Measurements from ENCODE around the gene DPP4. TPM values are rescaled to one million over a fixed set of nuclear protein-coding genes. Genes with fewer than 3 reads are reported as not detected.

The DPP4 gene
- total and polyA plus RNA-seq, 2 donors from 2014 or later = 29.4 to 74.8 TPM

DNA sequence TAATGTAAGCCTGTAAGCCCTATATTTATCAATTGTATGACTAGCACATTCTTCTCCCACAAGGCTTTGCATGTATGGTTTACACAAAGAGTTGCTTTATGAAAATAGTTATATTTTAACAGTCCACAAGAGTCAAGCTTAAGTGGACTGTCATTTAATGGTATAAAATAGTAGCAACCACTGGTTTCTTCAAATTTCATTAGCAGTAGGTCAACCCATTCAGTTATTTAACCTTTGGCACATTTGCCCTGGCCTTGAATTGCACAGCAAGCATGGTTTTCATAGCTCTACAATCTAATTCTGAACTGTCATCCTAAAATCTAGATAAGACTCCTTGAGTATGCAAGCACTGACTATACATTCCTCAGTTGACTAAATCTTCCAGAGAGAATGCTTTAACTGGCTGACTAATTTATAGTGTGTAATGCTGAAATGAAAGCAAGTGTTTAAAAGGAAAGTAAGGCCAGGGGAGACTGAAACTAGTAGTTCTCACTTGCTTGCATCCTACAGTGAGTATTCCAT, 1.8 kb downstream of the DPP4 start:
- peaks cover 6 to 22% (median 7%) of the 10 kb centered on the region in 3 donors for H3K4me1 ChIP-seq (ENCODE audit: control insufficient read depth in 2 of 3, insufficient read depth in 2 of 3, low read depth in 1 of 3, low read length in 3 of 3)
- no peak overlapping the region for H3K27ac ChIP-seq (ENCODE audit: low read depth in 2 of 2, low read length in 2 of 2)
- peak in 2 of 5 donors; percentile 61 to 63 for DNase-seq
- no peak for FAIRE-seq
- no peaks in the 10 kb centered on the region for H3K36me3 ChIP-seq (ENCODE audit: control insufficient read depth in 2 of 3, insufficient read depth in 3 of 3, low read length in 3 of 3)
- H3K9ac ChIP-seq (ENCODE audit: low read length in 3 of 3) = peak overlapping the region in 2 of 3 donors; percentile 9 to 38
- H3K9me3 ChIP-seq (ENCODE audit: control insufficient read depth in 2 of 3, insufficient read depth in 1 of 3, low read length in 3 of 3) = no peaks in the 10 kb centered on the region
- intact Hi-C loops (cut with DNase I) = no loop called here
- TF ChIP-seq, protein P1, sequence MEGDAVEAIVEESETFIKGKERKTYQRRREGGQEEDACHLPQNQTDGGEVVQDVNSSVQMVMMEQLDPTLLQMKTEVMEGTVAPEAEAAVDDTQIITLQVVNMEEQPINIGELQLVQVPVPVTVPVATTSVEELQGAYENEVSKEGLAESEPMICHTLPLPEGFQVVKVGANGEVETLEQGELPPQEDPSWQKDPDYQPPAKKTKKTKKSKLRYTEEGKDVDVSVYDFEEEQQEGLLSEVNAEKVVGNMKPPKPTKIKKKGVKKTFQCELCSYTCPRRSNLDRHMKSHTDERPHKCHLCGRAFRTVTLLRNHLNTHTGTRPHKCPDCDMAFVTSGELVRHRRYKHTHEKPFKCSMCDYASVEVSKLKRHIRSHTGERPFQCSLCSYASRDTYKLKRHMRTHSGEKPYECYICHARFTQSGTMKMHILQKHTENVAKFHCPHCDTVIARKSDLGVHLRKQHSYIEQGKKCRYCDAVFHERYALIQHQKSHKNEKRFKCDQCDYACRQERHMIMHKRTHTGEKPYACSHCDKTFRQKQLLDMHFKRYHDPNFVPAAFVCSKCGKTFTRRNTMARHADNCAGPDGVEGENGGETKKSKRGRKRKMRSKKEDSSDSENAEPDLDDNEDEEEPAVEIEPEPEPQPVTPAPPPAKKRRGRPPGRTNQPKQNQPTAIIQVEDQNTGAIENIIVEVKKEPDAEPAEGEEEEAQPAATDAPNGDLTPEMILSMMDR (IDR thresholded peaks at IDR 0.05; ENCODE audit: borderline replicate concordance, extremely low read depth, insufficient read depth) = no peak
- H3K4me3 ChIP-seq (ENCODE audit: low read length in 3 of 3) = peak overlapping the region; percentile 36 to 84 (median 45)
- H3K27me3 ChIP-seq (ENCODE audit: control insufficient read depth, insufficient read depth, low read length) = no peaks in the 10 kb centered on the region

DNA sequence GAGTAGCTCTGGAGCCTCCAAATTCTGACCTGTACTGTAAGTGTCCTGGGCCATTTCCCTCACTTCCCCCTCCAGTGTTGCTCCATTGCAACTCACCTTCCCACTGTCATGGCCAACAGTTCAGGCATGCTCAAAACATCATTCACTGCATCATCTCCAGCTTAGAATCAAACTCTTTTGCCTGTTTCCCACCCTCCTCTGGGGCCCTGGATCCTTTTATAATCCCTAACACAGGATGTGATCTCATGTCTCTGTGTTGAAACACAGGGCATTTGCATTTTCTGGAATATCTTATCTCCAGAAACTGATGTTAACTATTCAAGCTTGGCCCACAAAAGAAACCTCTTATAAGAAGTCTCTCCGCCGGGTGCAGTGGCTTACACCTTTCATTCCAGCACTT, 3.0 kb downstream of the DPP4 start:
- FAIRE-seq (no peak), DNase-seq (no peak)
- H3K4me3 ChIP-seq (ENCODE audit: low read length in 3 of 3) = peak overlapping the region in 1 of 3 donors; percentile 84
- intact Hi-C loops (cut with DNase I) = no loop called here
- H3K27ac ChIP-seq (ENCODE audit: low read depth in 2 of 2, low read length in 2 of 2) = no peak overlapping the region
- TF ChIP-seq, protein P1 (IDR thresholded peaks at IDR 0.05; ENCODE audit: borderline replicate concordance, extremely low read depth, insufficient read depth) = no peak
- H3K36me3 ChIP-seq (ENCODE audit: control insufficient read depth in 2 of 3, insufficient read depth in 3 of 3, low read length in 3 of 3) = no peaks in the 10 kb centered on the region
- H3K4me1 ChIP-seq (ENCODE audit: control insufficient read depth in 2 of 3, insufficient read depth in 2 of 3, low read depth in 1 of 3, low read length in 3 of 3) = peaks cover 7 to 22% (median 9%) of the 10 kb centered on the region in 3 donors
- no peaks in the 10 kb centered on the region for H3K9me3 ChIP-seq (ENCODE audit: control insufficient read depth in 2 of 3, insufficient read depth in 1 of 3, low read length in 3 of 3)
- no peaks in the 10 kb centered on the region for H3K27me3 ChIP-seq (ENCODE audit: control insufficient read depth, insufficient read depth, low read length)
- no peak overlapping the region for H3K9ac ChIP-seq (ENCODE audit: low read length in 3 of 3)

DNA sequence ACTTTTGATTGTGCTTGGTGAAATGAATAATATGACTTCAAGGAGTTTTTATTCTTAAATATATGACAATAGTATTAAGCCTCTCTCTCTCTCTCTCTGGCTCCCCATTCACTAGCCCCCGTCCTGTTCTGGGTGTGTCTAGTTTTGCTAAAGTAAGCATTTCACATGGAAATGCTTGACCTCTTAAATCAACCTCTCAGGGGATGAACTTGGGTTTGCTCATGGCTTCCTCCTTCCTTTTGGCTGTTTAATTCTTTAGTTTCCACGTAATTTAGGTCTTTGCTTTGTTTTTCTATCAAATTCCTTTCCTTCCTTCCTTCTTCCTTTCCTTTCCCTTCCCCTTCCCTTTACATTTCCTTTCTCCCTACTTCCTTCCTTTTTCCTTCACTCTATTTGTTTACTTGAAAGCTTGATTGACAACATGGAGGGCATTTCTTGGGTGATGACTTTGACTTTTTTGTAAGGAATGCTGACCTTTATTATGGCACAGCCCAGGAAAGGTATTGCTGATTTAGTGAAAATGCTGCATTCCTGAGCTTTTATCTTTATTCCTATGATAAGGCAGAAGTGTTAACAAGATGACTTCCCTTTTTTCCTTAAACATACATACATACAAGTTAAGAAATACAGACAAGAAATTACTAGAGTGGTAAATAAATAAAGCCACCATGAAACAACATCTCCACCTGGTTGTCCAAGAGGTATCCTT, 3.6 kb downstream of the DPP4 start:
- Histone ChIP-seq H3K27me3 (ENCODE audit: control insufficient read depth, insufficient read depth, low read length) (no peaks in the 10 kb centered on the region), H3K9me3 (ENCODE audit: control insufficient read depth in 2 of 3, insufficient read depth in 1 of 3, low read length in 3 of 3) (no peaks in the 10 kb centered on the region), H3K4me1 (ENCODE audit: control insufficient read depth in 2 of 3, insufficient read depth in 2 of 3, low read depth in 1 of 3, low read length in 3 of 3) (peaks cover 7 to 22% (median 9%) of the 10 kb centered on the region in 3 donors), H3K9ac (ENCODE audit: low read length in 3 of 3) (no peak overlapping the region), H3K36me3 (ENCODE audit: control insufficient read depth in 2 of 3, insufficient read depth in 3 of 3, low read length in 3 of 3) (no peaks in the 10 kb centered on the region), H3K27ac (ENCODE audit: low read depth in 2 of 2, low read length in 2 of 2) (peak overlapping the region in 1 of 2 donors; percentile 1), H3K4me3 (ENCODE audit: low read length in 3 of 3) (no peak overlapping the region)
- intact Hi-C loops (cut with DNase I) = no loop called here
- TF ChIP-seq, protein P1 (IDR thresholded peaks at IDR 0.05; ENCODE audit: borderline replicate concordance, extremely low read depth, insufficient read depth) = no peak
- DNase-seq (peak in 1 of 5 donors; percentile 28), FAIRE-seq (no peak)
